ENCODE data around the gene MYO1H.

- TF ChIP-seq FOXP2 (optimal IDR thresholded peaks at IDR 0.05; ENCODE audit: borderline replicate concordance, extremely low read depth, extremely low read length, insufficient read depth) = no peak
- no peak for TF ChIP-seq POLR2AphosphoS5 (IDR thresholded peaks at IDR 0.05; ENCODE audit: low read depth, low read length)
- no peak for TF ChIP-seq TAF1 (IDR thresholded peaks at IDR 0.05; ENCODE audit: borderline replicate concordance, insufficient read depth, low read length)
These were observed 30.9 kb downstream of the MYO1H start for GRCh38 chr12:109378569-109378968.

All from PFSK-1 (cell line).